Body of pancreas (tissue), 4 donors: ENCODE data around the gene TTF2. TPM values are rescaled to one million over a fixed set of nuclear protein-coding genes. Genes with fewer than 3 reads are reported as not detected.
A peak's percentile ranks its signal among the peaks of the same experiment; 100 is the strongest.

Experiments used
- ATAC-seq: fragments of 150-250 bp; one replicate; pipeline ENCODE4 v1.9.1; 2016
- DNase-seq, 4 donors: peaks; one replicate each; pipeline ENCODE4 v3.0.0-alpha.2; 2019
- H3K27ac ChIP-seq, 4 donors: fragments of 200-600 bp; sonication (generic); 1 replicate in 3 of 4; 2 replicates in 1 of 4; pipeline versions ENCODE4 v1.5.1 to v1.6.1; 2016 to 2019; ENCODE audit warnings: mild to moderate bottlenecking in 1 of 4, mixed read lengths in 1 of 4, moderate library complexity in 1 of 4
- H3K27me3 ChIP-seq, 2 donors: fragments of 200-600 bp; sonication (generic); one replicate each; pipeline ENCODE4 v1.6.0; 2016; ENCODE audit warnings: mild to moderate bottlenecking in 1 of 2
- H3K36me3 ChIP-seq, 2 donors: fragments of 200-600 bp; sonication (generic); replicated peaks in 1 of 2; 2 replicates each; pipeline ENCODE4 v1.5.1; 2016; ENCODE audit warnings: low read depth in 2 of 2; ENCODE audit not compliant: insufficient read depth in 1 of 2
- H3K4me1 ChIP-seq: fragments of 200-600 bp; sonication (generic); one replicate; pipeline ENCODE4 v1.6.0; 2016
- H3K4me3 ChIP-seq, 2 donors: fragments of 200-600 bp; sonication (generic); 1 replicate in 1 of 2; 2 replicates in 1 of 2; pipeline ENCODE4 v1.5.1; 2016 to 2019
- H3K9me3 ChIP-seq, 3 donors: fragments of 200-600 bp; sonication (generic); 1 replicate in 2 of 3; 2 replicates in 1 of 3; pipeline ENCODE4 v1.5.1; 2016
- POLR2A ChIP-seq, 3 donors: fragments of 450-650 bp; IDR thresholded peaks; one replicate each; pipeline ENCODE4 v1.6.1; 2016; ENCODE audit warnings: antibody characterized with exemption in 3 of 3, mild to moderate bottlenecking in 2 of 3
- WGBS, 2 donors: methylation state at CpG; one replicate each; pipeline ENCODE4 v1.1.5; 2017; 5-methylcytosine and 5-hydroxymethylcytosine counted together
- intact Hi-C: fragments of 100-400 bp; cut with DNase I; formaldehyde crosslinking; loops from one replicate; pipeline ENCODE4 v1.15.1; 2023
- total RNA-seq, 2 donors: library from RNA; depleted of rRNA; stranded (reverse); fragments of >200 nt; gene quantifications; one replicate each; pipeline ENCODE4 v1.1.0, GENCODE V29; 2016
- TF ChIP-seq, protein P1 (sequence below), 7 experiments: fragments of 450-650 bp in 4 of 7; fragments of 200-600 bp in 3 of 7; sonication (generic) in 3 of 7; IDR thresholded peaks; one replicate each; pipeline ENCODE4 v1.5.1; 2016 to 2019; ENCODE audit warnings: antibody characterized with exemption in 7 of 7

The TTF2 gene
- total RNA-seq, 2 donors from 2014 or later: 7.8 to 9.6 TPM

DNA sequence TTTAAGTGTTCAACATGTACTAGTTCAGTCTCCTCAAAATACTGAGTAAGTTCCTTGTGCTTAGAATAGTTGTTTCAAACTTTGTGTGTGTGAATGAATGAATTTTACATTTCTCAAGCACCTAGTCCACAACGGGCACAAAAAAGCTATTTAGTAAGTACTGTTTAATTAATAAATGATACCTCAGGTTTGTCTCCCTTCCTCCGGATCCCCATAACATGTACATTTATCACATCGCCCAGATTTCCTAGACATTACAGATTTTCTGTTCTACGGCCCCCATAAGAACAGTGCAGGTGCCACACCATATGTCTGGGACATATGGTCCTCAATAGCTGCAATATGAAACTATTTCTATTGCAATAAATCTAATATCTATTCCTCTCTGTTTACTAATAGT is 1.3 kb upstream of the TTF2 start:
- no peaks in the 10 kb centered on the region for H3K27me3 ChIP-seq
- H3K4me3 ChIP-seq: peak overlapping the region in 1 of 2 donors; percentile 48
- WGBS, 2 donors: 9 to 10% methylated on average over 4 of the region's 4 CpGs
- ATAC-seq (no peak), DNase-seq (no peak)
- no peaks in the 10 kb centered on the region for H3K9me3 ChIP-seq
- intact Hi-C loops: no loop called here
- no peak for TF ChIP-seq POLR2A (IDR thresholded peaks at IDR 0.05)
- TF ChIP-seq, protein P1, sequence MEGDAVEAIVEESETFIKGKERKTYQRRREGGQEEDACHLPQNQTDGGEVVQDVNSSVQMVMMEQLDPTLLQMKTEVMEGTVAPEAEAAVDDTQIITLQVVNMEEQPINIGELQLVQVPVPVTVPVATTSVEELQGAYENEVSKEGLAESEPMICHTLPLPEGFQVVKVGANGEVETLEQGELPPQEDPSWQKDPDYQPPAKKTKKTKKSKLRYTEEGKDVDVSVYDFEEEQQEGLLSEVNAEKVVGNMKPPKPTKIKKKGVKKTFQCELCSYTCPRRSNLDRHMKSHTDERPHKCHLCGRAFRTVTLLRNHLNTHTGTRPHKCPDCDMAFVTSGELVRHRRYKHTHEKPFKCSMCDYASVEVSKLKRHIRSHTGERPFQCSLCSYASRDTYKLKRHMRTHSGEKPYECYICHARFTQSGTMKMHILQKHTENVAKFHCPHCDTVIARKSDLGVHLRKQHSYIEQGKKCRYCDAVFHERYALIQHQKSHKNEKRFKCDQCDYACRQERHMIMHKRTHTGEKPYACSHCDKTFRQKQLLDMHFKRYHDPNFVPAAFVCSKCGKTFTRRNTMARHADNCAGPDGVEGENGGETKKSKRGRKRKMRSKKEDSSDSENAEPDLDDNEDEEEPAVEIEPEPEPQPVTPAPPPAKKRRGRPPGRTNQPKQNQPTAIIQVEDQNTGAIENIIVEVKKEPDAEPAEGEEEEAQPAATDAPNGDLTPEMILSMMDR (IDR thresholded peaks at IDR 0.05): no peak
- peak overlapping the region in 3 of 4 donors; percentile 84 to 92 (median 89) for H3K27ac ChIP-seq
- H3K36me3 ChIP-seq: no peaks in the 10 kb centered on the region
- peaks cover 15% of the 10 kb centered on the region for H3K4me1 ChIP-seq

GRCh38 chr1:117059334-117059677 is 820 bp upstream of the TTF2 start:
- Histone ChIP-seq H3K4me3 (peak overlapping the region; percentile 38 to 48), H3K36me3 (no peaks in the 10 kb centered on the region), H3K9me3 (no peaks in the 10 kb centered on the region), H3K27me3 (no peaks in the 10 kb centered on the region), H3K27ac (peak overlapping the region; percentile 74 to 92 (median 86)), H3K4me1 (peaks cover 15% of the 10 kb centered on the region)
- 0 to 1% methylated on average over 15 to 18 of the region's 18 CpGs for WGBS, 2 donors
- peak; percentile 70 for ATAC-seq
- DNase-seq: peak; percentile 83 to 91 (median 86)
- intact Hi-C loops: no loop called here
- peak in 2 of 3 donors; percentile 72 to 76 for TF ChIP-seq POLR2A (IDR thresholded peaks at IDR 0.05)
- TF ChIP-seq, protein P1 (IDR thresholded peaks at IDR 0.05): peak in 1 of 7 experiments; percentile 6

DNA sequence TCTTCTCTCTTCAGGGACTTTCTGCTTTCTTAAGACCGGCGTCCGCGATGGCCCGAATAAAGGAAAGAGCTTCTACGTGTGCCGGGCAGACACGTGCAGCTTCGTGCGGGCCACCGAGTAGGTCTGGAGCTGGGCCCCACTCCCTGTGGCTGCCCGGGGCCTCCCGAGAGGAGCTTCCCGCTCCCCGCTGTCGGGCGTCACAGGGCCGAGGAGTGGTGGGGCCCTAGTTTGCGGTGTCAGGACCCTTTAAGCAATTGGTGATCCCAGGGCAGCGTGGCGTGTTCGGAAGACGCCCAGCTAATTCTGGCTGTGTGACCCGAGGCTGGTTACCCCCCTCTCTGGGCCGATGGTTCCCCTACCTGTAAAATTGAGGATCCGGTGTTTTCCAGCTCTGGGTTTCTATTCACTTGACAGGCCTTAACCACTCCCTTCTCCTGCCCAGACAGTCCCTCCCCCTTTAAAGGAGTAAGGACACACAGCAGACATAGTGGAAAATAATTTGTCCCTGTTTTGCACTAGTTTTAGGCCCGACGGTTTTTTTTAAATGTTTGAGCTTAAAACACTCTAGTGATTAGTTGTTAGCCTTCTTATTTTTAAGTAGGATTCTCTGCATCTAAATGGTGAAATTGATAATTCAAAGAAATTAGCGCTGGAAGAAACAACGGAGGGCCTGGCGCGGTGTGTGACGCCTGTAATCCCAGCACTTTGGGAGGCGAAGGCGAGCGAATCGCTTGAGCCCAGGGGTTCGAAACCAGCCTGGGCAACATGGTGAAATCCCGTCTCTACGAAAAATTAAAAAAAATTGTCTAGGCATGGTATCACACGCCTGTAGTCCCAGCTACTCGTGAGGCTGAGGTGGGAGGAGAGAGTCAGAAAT is 553 bp downstream of the TTF2 start:
- WGBS, 2 donors: 16 to 26% methylated on average over 31 to 42 of the region's 42 CpGs
- intact Hi-C loops: no loop called here
- peak in 3 of 4 donors; percentile 48 to 69 (median 55) for DNase-seq

GRCh38 chr1:117061986-117062415 is 1.9 kb downstream of the TTF2 start:
- WGBS, 2 donors: 59 to 63% methylated on average over 2 of the region's 2 CpGs
- Histone ChIP-seq H3K4me1 (peaks cover 15% of the 10 kb centered on the region), H3K27me3 (no peaks in the 10 kb centered on the region), H3K27ac (no peak overlapping the region), H3K36me3 (no peaks in the 10 kb centered on the region), H3K9me3 (no peaks in the 10 kb centered on the region), H3K4me3 (no peak overlapping the region)
- TF ChIP-seq POLR2A (IDR thresholded peaks at IDR 0.05): no peak
- intact Hi-C loops: no loop called here
- DNase-seq (no peak), ATAC-seq (no peak)

More for the DNA sequence above, 553 bp downstream of the TTF2 start:
- Histone ChIP-seq H3K27ac (peak overlapping the region; percentile 52 to 92 (median 74)), H3K27me3 (no peaks in the 10 kb centered on the region), H3K4me1 (peaks cover 15% of the 10 kb centered on the region), H3K9me3 (no peaks in the 10 kb centered on the region), H3K36me3 (no peaks in the 10 kb centered on the region), H3K4me3 (peak overlapping the region; percentile 48)
- TF ChIP-seq POLR2A (IDR thresholded peaks at IDR 0.05): no peak
- TF ChIP-seq, protein P1 (IDR thresholded peaks at IDR 0.05): no peak
- ATAC-seq: peak; percentile 55

- TF ChIP-seq, protein P1 (IDR thresholded peaks at IDR 0.05): no peak
- TF ChIP-seq POLR2A (IDR thresholded peaks at IDR 0.05): no peak
- no peaks in the 10 kb centered on the region for H3K27me3 ChIP-seq
- H3K27ac ChIP-seq: no peak overlapping the region
- ATAC-seq: no peak
- H3K9me3 ChIP-seq: no peaks in the 10 kb centered on the region
- peaks cover 1% of the 10 kb centered on the region for H3K4me1 ChIP-seq
- H3K4me3 ChIP-seq: no peak overlapping the region
- WGBS, 2 donors: 55 to 70% methylated on average over 6 of the region's 6 CpGs
- DNase-seq: no peak
- H3K36me3 ChIP-seq: no peaks in the 10 kb centered on the region
- intact Hi-C loops: no loop called here
Observed at GRCh38 chr1:117066367-117066766, 6.2 kb downstream of the TTF2 start.
